GM21786 (cell line): ENCODE measurements around the gene MLPH.

Experiments
- ATAC-seq: cut with Tn5 transposase; IDR thresholded peaks from one replicate; pipeline ENCODE4 v1.9.1; 2021; ENCODE audit not compliant: unreplicated experiment

Gene MLPH

DNA sequence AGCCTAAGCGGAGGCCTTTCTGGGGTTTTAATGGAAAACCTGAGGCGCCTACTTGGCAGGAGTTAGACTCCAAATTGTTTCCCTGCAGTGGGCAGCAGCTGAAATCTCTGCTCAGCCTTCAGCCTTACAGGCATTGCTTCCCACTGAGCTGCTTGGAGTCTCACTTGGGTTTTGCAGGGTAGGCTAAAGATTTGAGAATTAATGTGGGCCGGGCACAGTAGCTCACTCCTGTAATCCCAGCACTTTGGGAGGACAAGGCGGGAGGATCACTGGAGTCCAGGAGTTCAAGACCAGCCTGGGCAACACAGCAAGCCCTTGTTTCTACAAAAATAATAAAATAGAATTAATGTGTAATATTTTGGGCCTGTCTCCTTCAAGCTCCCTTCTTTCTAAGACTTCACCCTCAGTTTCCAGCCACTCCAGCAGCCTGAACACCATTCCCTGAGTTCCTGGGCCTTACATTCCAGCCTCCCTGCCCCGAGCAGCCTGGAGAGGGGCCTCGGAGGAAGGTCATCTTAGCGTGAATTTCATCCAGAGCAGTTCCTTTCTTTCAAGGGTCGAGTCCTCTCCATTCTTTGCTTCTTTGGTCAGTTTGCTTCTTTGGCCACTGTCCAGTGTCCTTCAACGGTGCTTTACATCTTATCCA lies 112.5 kb downstream of the MLPH start:
- no peak for ATAC-seq

DNA sequence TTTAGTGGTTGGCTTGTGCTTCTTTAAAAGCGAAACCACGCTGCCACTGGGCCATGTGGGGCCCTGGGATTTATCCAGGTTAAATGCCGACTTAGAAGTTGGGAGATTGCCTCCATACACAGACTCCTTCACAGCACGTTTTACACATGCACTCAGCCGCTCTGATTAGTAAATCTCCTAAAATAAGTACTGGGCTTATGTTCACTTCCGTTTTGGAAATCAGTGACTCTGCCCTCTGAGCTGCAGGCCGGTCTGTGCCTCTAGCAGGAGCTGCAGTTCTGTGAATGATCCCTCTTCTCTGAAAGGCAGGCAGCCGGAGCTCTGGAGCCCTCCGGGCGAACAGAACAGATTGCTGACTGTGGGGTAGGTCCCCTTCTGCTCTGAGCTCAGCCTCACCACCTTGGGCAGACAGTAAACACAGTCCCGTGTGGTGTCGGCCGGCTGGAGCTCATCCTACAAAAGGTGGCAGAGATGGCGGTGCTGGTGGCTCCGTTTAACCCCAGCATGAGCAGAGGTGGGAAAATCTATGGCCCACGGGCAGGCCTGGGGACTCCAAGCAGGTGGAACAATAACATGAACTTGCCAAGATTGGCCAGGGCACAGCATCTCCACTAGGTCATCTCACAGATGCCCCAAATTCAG lies 113.3 kb downstream of the MLPH start:
- no peak for ATAC-seq

DNA sequence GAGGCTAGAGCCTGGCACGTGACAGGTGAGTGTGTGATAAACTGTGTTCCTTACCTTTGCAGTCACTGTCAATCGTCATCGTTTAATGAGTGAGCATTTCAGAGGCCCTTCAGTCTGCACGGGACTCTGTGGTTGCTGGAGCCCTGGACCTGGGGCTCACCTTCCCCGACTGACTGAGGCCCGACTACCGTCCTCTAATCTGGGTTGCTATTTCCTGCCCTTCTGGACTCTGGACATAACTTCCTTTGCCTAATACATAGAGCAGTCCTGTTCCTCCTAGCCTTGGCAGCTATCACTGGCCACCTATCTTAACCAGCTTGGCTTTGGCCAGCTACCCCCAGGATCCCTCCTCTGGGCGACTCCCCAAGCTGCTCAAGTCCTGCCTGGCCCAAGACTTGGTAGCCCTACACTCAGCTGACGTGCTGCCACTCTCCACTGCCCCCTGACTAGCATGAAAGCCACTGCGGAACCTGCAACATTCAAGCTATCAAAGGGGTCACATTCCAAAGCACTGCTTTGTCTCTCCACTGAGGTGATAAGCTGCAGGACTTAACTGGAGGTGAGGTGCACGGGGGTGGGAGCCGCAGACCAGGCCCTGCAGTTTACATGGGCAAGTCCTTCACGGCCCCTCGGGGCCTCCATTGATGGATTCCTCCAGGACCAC lies 114.5 kb downstream of the MLPH start:
- no peak for ATAC-seq

DNA sequence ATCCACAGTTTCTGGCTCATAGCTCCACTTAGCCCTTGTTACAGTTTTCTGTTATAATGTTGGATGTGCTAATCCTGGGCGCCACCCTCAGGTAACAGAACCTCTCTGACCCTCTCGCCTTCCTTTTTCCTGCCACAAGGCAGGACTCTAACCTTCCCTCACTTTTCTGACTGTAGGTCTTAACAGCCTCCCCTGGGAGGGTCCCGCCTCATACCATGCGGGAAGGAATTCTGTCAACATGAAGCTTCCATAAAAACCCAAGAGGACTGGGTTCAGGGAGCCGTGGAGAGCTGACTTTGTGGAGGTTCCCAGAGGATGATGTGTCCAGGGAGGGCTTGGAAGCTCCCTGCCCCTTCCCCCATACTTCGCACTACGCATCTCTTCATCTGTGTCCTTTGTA lies 115.4 kb downstream of the MLPH start:
- ATAC-seq = no peak

DNA sequence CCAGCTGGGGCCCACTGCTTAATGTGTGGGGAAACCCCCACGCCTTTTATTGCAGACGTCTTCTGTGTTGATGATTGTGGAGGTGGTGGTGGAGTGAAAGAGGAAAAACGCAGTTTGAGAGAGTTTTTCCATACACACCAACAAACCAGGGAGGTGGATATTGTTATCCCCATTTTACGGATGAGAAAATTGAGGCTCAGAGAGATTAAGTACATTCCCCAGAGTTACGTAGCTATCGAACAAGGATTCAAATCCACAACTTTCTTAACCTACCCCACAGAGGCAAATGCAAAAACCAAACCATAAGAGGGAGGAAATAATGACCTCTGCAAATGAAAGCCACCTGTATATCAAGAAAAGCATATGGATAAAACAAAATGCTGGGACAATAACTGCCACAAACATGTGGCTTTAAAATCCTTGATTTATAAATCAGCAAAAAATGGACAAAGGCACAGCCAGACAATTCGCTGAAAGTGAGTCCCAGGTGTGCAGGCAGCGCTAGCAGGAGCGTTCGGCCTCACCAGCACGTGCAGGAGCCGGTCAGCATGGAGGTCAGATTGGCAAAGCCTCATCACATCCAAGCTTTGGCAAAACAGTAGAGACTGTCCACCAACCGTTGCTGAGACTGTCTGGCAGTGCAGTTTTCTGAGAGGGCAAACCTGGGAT lies 116.1 kb downstream of the MLPH start:
- no peak for ATAC-seq

DNA sequence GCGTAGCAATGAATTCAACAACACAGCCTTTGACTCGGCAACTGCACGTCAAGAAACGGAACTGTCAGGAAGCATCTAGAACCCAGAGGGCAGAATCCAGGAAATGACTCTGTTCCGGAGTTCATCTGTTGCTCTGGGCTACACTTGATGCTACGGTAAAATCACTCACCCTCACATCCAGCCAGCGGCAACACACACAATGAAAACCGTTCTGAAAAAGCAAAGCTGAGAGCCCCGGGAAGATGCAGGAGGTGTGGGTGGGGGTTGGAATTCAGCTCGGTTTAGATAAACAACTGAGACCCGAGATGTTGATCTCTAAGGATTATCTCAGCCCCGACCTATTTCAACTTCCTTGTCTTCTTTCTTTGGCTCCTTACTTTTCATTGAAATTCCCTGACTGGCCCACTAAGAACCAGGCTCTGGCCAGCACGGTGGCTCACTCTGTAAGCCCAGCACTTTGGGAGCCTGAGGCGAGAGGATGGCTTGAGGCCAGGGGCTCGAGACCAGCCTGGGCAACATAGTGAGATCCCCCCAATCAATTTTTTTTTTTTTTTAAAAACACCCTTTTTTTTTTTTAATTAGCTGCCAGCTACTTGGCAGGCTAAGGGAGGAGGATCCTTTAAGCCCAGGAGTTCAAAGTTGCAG lies 116.8 kb downstream of the MLPH start:
- ATAC-seq = no peak

DNA sequence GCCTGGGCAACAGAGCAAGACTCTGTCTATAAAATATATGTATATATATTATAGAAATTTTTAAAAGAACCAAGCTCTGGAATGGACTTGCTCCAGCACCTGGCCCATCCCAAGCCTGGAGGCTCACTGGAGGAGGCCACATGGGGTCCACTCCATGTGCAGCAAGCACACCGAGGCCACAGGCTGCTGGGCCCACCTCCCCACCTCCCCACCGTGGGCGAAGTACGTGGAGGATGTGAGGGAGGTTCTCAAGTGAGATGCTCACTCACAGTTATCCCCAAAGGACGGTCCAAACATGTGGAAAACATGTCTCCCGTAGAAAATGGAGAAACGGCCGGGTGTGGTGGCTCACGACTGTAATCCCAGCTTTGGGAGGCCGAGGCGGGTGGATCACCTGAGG lies 117.3 kb downstream of the MLPH start:
- ATAC-seq = no peak
